ENCODE measurements around the gene LSS. TPM values are rescaled to one million over a fixed set of nuclear protein-coding genes. Genes with fewer than 3 reads are reported as not detected.
A peak's percentile ranks its signal among the peaks of the same experiment; 100 is the strongest.

Gene LSS
- polyA plus RNA-seq, 2 donors = 41.9 to 57.6 TPM

- Histone ChIP-seq H3K36me3 (ENCODE audit: control insufficient read depth in 2 of 2, insufficient read depth in 2 of 2, low read length in 1 of 2) (peaks cover 15 to 68% of the 10 kb centered on the region in 2 donors), H3K27ac (ENCODE audit: low read depth in 2 of 2, low read length in 1 of 2) (no peak overlapping the region), H3K27me3 (ENCODE audit: control insufficient read depth in 1 of 2, insufficient read depth in 2 of 2, low read length in 2 of 2) (no peaks in the 10 kb centered on the region), H3K4me1 (ENCODE audit: control insufficient read depth in 2 of 2, insufficient read depth in 2 of 2, low read length in 1 of 2) (peaks cover 0 to 3% of the 10 kb centered on the region in 2 donors), H3K4me3 (ENCODE audit: low read depth in 1 of 2, low read length in 2 of 2) (no peak overlapping the region), H3K9me3 (ENCODE audit: control insufficient read depth in 2 of 2, insufficient read depth in 1 of 2, low read depth in 1 of 2, low read length in 1 of 2) (no peaks in the 10 kb centered on the region)
- 95% methylated on average over 27 of the region's 27 CpGs for WGBS, 2 donors
These were observed 13.9 kb downstream of the LSS start for GRCh38 chr21:46214478-46215340.

- 87 to 90% methylated on average over 15 of the region's 15 CpGs for WGBS, 2 donors
- peaks cover 0 to 3% of the 10 kb centered on the region in 2 donors for H3K4me1 ChIP-seq (ENCODE audit: control insufficient read depth in 2 of 2, insufficient read depth in 2 of 2, low read length in 1 of 2)
These were observed 14.8 kb downstream of the LSS start for GRCh38 chr21:46213620-46214286.

GRCh38 chr21:46212721-46213484, 15.7 kb downstream of the LSS start:
- WGBS, 2 donors = 90 to 92% methylated on average over 18 of the region's 18 CpGs
- Histone ChIP-seq H3K36me3 (ENCODE audit: control insufficient read depth in 2 of 2, insufficient read depth in 2 of 2, low read length in 1 of 2) (peaks cover 15 to 77% of the 10 kb centered on the region in 2 donors), H3K4me3 (ENCODE audit: low read depth in 1 of 2, low read length in 2 of 2) (no peak overlapping the region)

More at GRCh38 chr21:46213620-46214286, 14.8 kb downstream of the LSS start:
- no peaks in the 10 kb centered on the region for H3K27me3 ChIP-seq (ENCODE audit: control insufficient read depth in 1 of 2, insufficient read depth in 2 of 2, low read length in 2 of 2)
- peaks cover 15 to 68% of the 10 kb centered on the region in 2 donors for H3K36me3 ChIP-seq (ENCODE audit: control insufficient read depth in 2 of 2, insufficient read depth in 2 of 2, low read length in 1 of 2)
- no peaks in the 10 kb centered on the region for H3K9me3 ChIP-seq (ENCODE audit: control insufficient read depth in 2 of 2, insufficient read depth in 1 of 2, low read depth in 1 of 2, low read length in 1 of 2)
- H3K27ac ChIP-seq (ENCODE audit: low read depth in 2 of 2, low read length in 1 of 2) = no peak overlapping the region
- no peak overlapping the region for H3K4me3 ChIP-seq (ENCODE audit: low read depth in 1 of 2, low read length in 2 of 2)

GRCh38 chr21:46211786-46212720, 16.5 kb downstream of the LSS start:
- WGBS, 2 donors = 80 to 86% methylated on average over 23 of the region's 23 CpGs

More at GRCh38 chr21:46212721-46213484, 15.7 kb downstream of the LSS start:
- H3K9me3 ChIP-seq (ENCODE audit: control insufficient read depth in 2 of 2, insufficient read depth in 1 of 2, low read depth in 1 of 2, low read length in 1 of 2) = no peaks in the 10 kb centered on the region
- H3K27me3 ChIP-seq (ENCODE audit: control insufficient read depth in 1 of 2, insufficient read depth in 2 of 2, low read length in 2 of 2) = no peaks in the 10 kb centered on the region
- peaks cover 0 to 3% of the 10 kb centered on the region in 2 donors for H3K4me1 ChIP-seq (ENCODE audit: control insufficient read depth in 2 of 2, insufficient read depth in 2 of 2, low read length in 1 of 2)
- H3K27ac ChIP-seq (ENCODE audit: low read depth in 2 of 2, low read length in 1 of 2) = no peak overlapping the region

GRCh38 chr21:46211376-46211775, 17.2 kb downstream of the LSS start:
- peaks cover 23 to 83% of the 10 kb centered on the region in 2 donors for H3K36me3 ChIP-seq (ENCODE audit: control insufficient read depth in 2 of 2, insufficient read depth in 2 of 2, low read length in 1 of 2)

More at GRCh38 chr21:46211786-46212720, 16.5 kb downstream of the LSS start:
- H3K4me3 ChIP-seq (ENCODE audit: low read depth in 1 of 2, low read length in 2 of 2) = no peak overlapping the region
- no peaks in the 10 kb centered on the region for H3K9me3 ChIP-seq (ENCODE audit: control insufficient read depth in 2 of 2, insufficient read depth in 1 of 2, low read depth in 1 of 2, low read length in 1 of 2)
- peaks cover 0 to 3% of the 10 kb centered on the region in 2 donors for H3K4me1 ChIP-seq (ENCODE audit: control insufficient read depth in 2 of 2, insufficient read depth in 2 of 2, low read length in 1 of 2)
- no peaks in the 10 kb centered on the region for H3K27me3 ChIP-seq (ENCODE audit: control insufficient read depth in 1 of 2, insufficient read depth in 2 of 2, low read length in 2 of 2)
- peak overlapping the region in 1 of 2 donors; percentile 6 for H3K27ac ChIP-seq (ENCODE audit: low read depth in 2 of 2, low read length in 1 of 2)
- peaks cover 21 to 79% of the 10 kb centered on the region in 2 donors for H3K36me3 ChIP-seq (ENCODE audit: control insufficient read depth in 2 of 2, insufficient read depth in 2 of 2, low read length in 1 of 2)

GRCh38 chr21:46210378-46211136, 18.0 kb downstream of the LSS start:
- WGBS, 2 donors = 89 to 93% methylated on average over 16 of the region's 16 CpGs
- Histone ChIP-seq H3K9me3 (ENCODE audit: control insufficient read depth in 2 of 2, insufficient read depth in 1 of 2, low read depth in 1 of 2, low read length in 1 of 2) (no peaks in the 10 kb centered on the region), H3K27me3 (ENCODE audit: control insufficient read depth in 1 of 2, insufficient read depth in 2 of 2, low read length in 2 of 2) (no peaks in the 10 kb centered on the region), H3K27ac (ENCODE audit: low read depth in 2 of 2, low read length in 1 of 2) (no peak overlapping the region), H3K4me3 (ENCODE audit: low read depth in 1 of 2, low read length in 2 of 2) (no peak overlapping the region), H3K36me3 (ENCODE audit: control insufficient read depth in 2 of 2, insufficient read depth in 2 of 2, low read length in 1 of 2) (peaks cover 27 to 83% of the 10 kb centered on the region in 2 donors), H3K4me1 (ENCODE audit: control insufficient read depth in 2 of 2, insufficient read depth in 2 of 2, low read length in 1 of 2) (peaks cover 0 to 3% of the 10 kb centered on the region in 2 donors)

More at GRCh38 chr21:46211376-46211775, 17.2 kb downstream of the LSS start:
- 86 to 94% methylated on average over 7 of the region's 7 CpGs for WGBS, 2 donors
- Histone ChIP-seq H3K4me1 (ENCODE audit: control insufficient read depth in 2 of 2, insufficient read depth in 2 of 2, low read length in 1 of 2) (peaks cover 0 to 3% of the 10 kb centered on the region in 2 donors), H3K27me3 (ENCODE audit: control insufficient read depth in 1 of 2, insufficient read depth in 2 of 2, low read length in 2 of 2) (no peaks in the 10 kb centered on the region), H3K4me3 (ENCODE audit: low read depth in 1 of 2, low read length in 2 of 2) (no peak overlapping the region), H3K27ac (ENCODE audit: low read depth in 2 of 2, low read length in 1 of 2) (no peak overlapping the region), H3K9me3 (ENCODE audit: control insufficient read depth in 2 of 2, insufficient read depth in 1 of 2, low read depth in 1 of 2, low read length in 1 of 2) (no peaks in the 10 kb centered on the region)

- Histone ChIP-seq H3K36me3 (ENCODE audit: control insufficient read depth in 2 of 2, insufficient read depth in 2 of 2, low read length in 1 of 2) (peaks cover 23 to 75% of the 10 kb centered on the region in 2 donors), H3K4me3 (ENCODE audit: low read depth in 1 of 2, low read length in 2 of 2) (no peak overlapping the region)
- WGBS, 2 donors = 92% methylated on average over 22 to 23 of the region's 23 CpGs
These were observed 19.5 kb downstream of the LSS start for GRCh38 chr21:46208761-46209721.

More at GRCh38 chr21:46208761-46209721, 19.5 kb downstream of the LSS start:
- peaks cover 0 to 3% of the 10 kb centered on the region in 2 donors for H3K4me1 ChIP-seq (ENCODE audit: control insufficient read depth in 2 of 2, insufficient read depth in 2 of 2, low read length in 1 of 2)
- no peaks in the 10 kb centered on the region for H3K27me3 ChIP-seq (ENCODE audit: control insufficient read depth in 1 of 2, insufficient read depth in 2 of 2, low read length in 2 of 2)
- H3K27ac ChIP-seq (ENCODE audit: low read depth in 2 of 2, low read length in 1 of 2) = no peak overlapping the region
- no peaks in the 10 kb centered on the region for H3K9me3 ChIP-seq (ENCODE audit: control insufficient read depth in 2 of 2, insufficient read depth in 1 of 2, low read depth in 1 of 2, low read length in 1 of 2)
